GM12891 (cell line): ENCODE measurements around the gene STAB2. TPM values are rescaled to one million over a fixed set of nuclear protein-coding genes. Genes with fewer than 3 reads are reported as not detected.
A peak's percentile ranks its signal among the peaks of the same experiment; 100 is the strongest.

Source experiments
- DNase-seq: peaks from one replicate; pipeline ENCODE4 v3.0.0; 2011; ENCODE audit warnings: low spot score; ENCODE audit not compliant: insufficient read length
- FAIRE-seq: peaks from 2 replicates; lab custom pipeline; 2011; peaks lifted over from hg19 to GRCh38; lab: Jason Lieb, UNC
- PAX5 ChIP-seq: IDR thresholded peaks from 2 replicates; pipeline ENCODE4 v1.6.1; 2011; ENCODE audit warnings: low read length, moderate library complexity, mild to moderate bottlenecking; ENCODE audit not compliant: insufficient read depth, severe bottlenecking
- POLR2A ChIP-seq: IDR thresholded peaks from 2 replicates; pipeline ENCODE4 v1.6.1; 2011; ENCODE audit warnings: low read depth, low read length, control low read depth
- POLR2AphosphoS5 ChIP-seq: IDR thresholded peaks from 2 replicates; pipeline ENCODE4 v1.6.1; 2011; ENCODE audit warnings: low read depth, low read length, control low read depth
- POU2F2 ChIP-seq: IDR thresholded peaks from 2 replicates; pipeline ENCODE4 v1.6.1; 2011; ENCODE audit warnings: low read depth, mild to moderate bottlenecking, control low read depth, low read length, moderate library complexity
- SPI1 ChIP-seq: IDR thresholded peaks from 2 replicates; pipeline ENCODE4 v1.6.1; 2011; ENCODE audit warnings: low read depth, low read length, control low read depth
- TAF1 ChIP-seq: IDR thresholded peaks from 2 replicates; pipeline ENCODE4 v1.6.1; 2011; ENCODE audit warnings: low read depth, low read length, control low read depth
- polyA plus RNA-seq: library from polyadenylated mRNA; unstranded; fragments of >200 nt; gene quantifications from one replicate; pipeline ENCODE4 v1.2.1, GENCODE V29; 2012; ENCODE audit warnings: low read depth, missing spikeins, inconsistent platforms; ENCODE audit not compliant: missing spikeins

Gene STAB2
- not detected for polyA plus RNA-seq

- no peak for FAIRE-seq
- no peak for DNase-seq
- TF ChIP-seq SPI1: no peak
- TF ChIP-seq POLR2A: no peak
Observed at GRCh38 chr12:103586791-103587370, at the start of gene STAB2. STAB2 (plus strand) TSS chr12:103587273; CDS start chr12:103587477, 204 bp downstream.

- FAIRE-seq (no peak), DNase-seq (no peak)
- TF ChIP-seq SPI1: no peak
- no peak for TF ChIP-seq POU2F2
- TF ChIP-seq POLR2A: no peak
- TF ChIP-seq TAF1: no peak
- no peak for TF ChIP-seq PAX5
- no peak for TF ChIP-seq POLR2AphosphoS5
Observed at GRCh38 chr12:103538397-103538796, 48.7 kb upstream of the STAB2 start.

GRCh38 chr12:103540319-103540718 is 46.8 kb upstream of the STAB2 start:
- TF ChIP-seq PAX5 (no peak), TAF1 (no peak), POLR2AphosphoS5 (no peak), SPI1 (no peak), POU2F2 (no peak), POLR2A (no peak)
- no peak for FAIRE-seq
- DNase-seq: no peak

GRCh38 chr12:103542078-103542477 is 45.0 kb upstream of the STAB2 start:
- no peak for FAIRE-seq
- TF ChIP-seq POLR2AphosphoS5: no peak
- no peak for TF ChIP-seq POU2F2
- TF ChIP-seq POLR2A: no peak
- no peak for DNase-seq

GRCh38 chr12:103546959-103547358 is 40.1 kb upstream of the STAB2 start:
- TF ChIP-seq PAX5: no peak
- TF ChIP-seq POLR2A: no peak

GRCh38 chr12:103547376-103547775 is 39.7 kb upstream of the STAB2 start:
- TF ChIP-seq POU2F2 (no peak), POLR2A (no peak), POLR2AphosphoS5 (no peak), TAF1 (no peak), PAX5 (no peak), SPI1 (no peak)
- DNase-seq (no peak), FAIRE-seq (no peak)

More at GRCh38 chr12:103546959-103547358, 40.1 kb upstream of the STAB2 start:
- DNase-seq (no peak), FAIRE-seq (no peak)

GRCh38 chr12:103547929-103548328 is 39.1 kb upstream of the STAB2 start:
- FAIRE-seq: no peak
- DNase-seq: no peak

GRCh38 chr12:103548622-103549601 is 38.2 kb upstream of the STAB2 start:
- peak; percentile 29; the same call in 1 of the 2 replicates for TF ChIP-seq SPI1
- no peak for TF ChIP-seq POLR2A
- TF ChIP-seq POU2F2: peak; percentile 61
- no peak for TF ChIP-seq TAF1
- TF ChIP-seq PAX5: no peak
- no peak for TF ChIP-seq POLR2AphosphoS5
- FAIRE-seq: peak; percentile 92
- peak; percentile 18 for DNase-seq

More at GRCh38 chr12:103547929-103548328, 39.1 kb upstream of the STAB2 start:
- TF ChIP-seq PAX5: no peak
- no peak for TF ChIP-seq TAF1
- TF ChIP-seq POLR2AphosphoS5: no peak
- TF ChIP-seq POU2F2: no peak
- no peak for TF ChIP-seq SPI1
- no peak for TF ChIP-seq POLR2A

GRCh38 chr12:103556890-103557627 is 30.0 kb upstream of the STAB2 start:
- FAIRE-seq (no peak), DNase-seq (no peak)
- TF ChIP-seq SPI1: no peak

- no peak for FAIRE-seq
- no peak for DNase-seq
Observed at GRCh38 chr12:103557628-103558010, 29.5 kb upstream of the STAB2 start.

GRCh38 chr12:103558879-103559278 is 28.2 kb upstream of the STAB2 start:
- DNase-seq (no peak), FAIRE-seq (no peak)
- TF ChIP-seq PAX5 (no peak), TAF1 (no peak), POLR2AphosphoS5 (no peak), POU2F2 (no peak), SPI1 (no peak), POLR2A (no peak)

More at GRCh38 chr12:103557628-103558010, 29.5 kb upstream of the STAB2 start:
- TF ChIP-seq SPI1 (no peak), POLR2A (no peak), POLR2AphosphoS5 (no peak)
